ENCODE data around the gene RNASET2. TPM values are rescaled to one million over a fixed set of nuclear protein-coding genes. Genes with fewer than 3 reads are reported as not detected.

Gene RNASET2
- total and polyA plus RNA-seq, 3 donors from 2014 or later, result 44.5 to 56.1 (median 50.2) TPM

GRCh38 chr6:166959911-166960608, 3.7 kb upstream of the RNASET2 start:
- intact Hi-C loops (cut with DNase I; ENCODE audit: low total_unique reads), result no loop called here
- no peaks in the 10 kb centered on the region for H3K27me3 ChIP-seq
- H3K9me3 ChIP-seq, result no peaks in the 10 kb centered on the region
- TF ChIP-seq CTCF (IDR thresholded peaks at IDR 0.05), result no peak
- TF ChIP-seq POLR2A (IDR thresholded peaks at IDR 0.05), result no peak
- WGBS, 2 donors, result 88 to 89% methylated on average over 9 of the region's 9 CpGs
- H3K4me1 ChIP-seq, result peaks cover 6% of the 10 kb centered on the region
- H3K4me3 ChIP-seq, result no peak overlapping the region
- no peaks in the 10 kb centered on the region for H3K36me3 ChIP-seq (ENCODE audit: low read depth, missing control alignments)
- no peak for DNase-seq
- no peak overlapping the region for H3K27ac ChIP-seq

GRCh38 chr6:166958926-166959861, 2.8 kb upstream of the RNASET2 start:
- Histone ChIP-seq H3K27me3 (no peaks in the 10 kb centered on the region), H3K9me3 (no peaks in the 10 kb centered on the region), H3K4me1 (peaks cover 6% of the 10 kb centered on the region), H3K36me3 (ENCODE audit: low read depth, missing control alignments) (no peaks in the 10 kb centered on the region), H3K4me3 (no peak overlapping the region), H3K27ac (peak overlapping the region in 1 of 2 donors; percentile 41)
- TF ChIP-seq POLR2A (IDR thresholded peaks at IDR 0.05) (no peak), CTCF (IDR thresholded peaks at IDR 0.05) (no peak)
- 77 to 83% methylated on average over 13 of the region's 13 CpGs for WGBS, 2 donors
- intact Hi-C loops (cut with DNase I; ENCODE audit: low total_unique reads), result no loop called here
- no peak for DNase-seq

GRCh38 chr6:166957805-166958076, 1.4 kb upstream of the RNASET2 start:
- Histone ChIP-seq H3K27ac (peak overlapping the region; percentile 53 to 79), H3K4me1 (peaks cover 6% of the 10 kb centered on the region), H3K27me3 (no peaks in the 10 kb centered on the region), H3K36me3 (ENCODE audit: low read depth, missing control alignments) (no peaks in the 10 kb centered on the region), H3K4me3 (no peak overlapping the region), H3K9me3 (no peaks in the 10 kb centered on the region)
- intact Hi-C loops (cut with DNase I; ENCODE audit: low total_unique reads), result no loop called here
- WGBS, 2 donors, result 51 to 73% methylated on average over 5 of the region's 5 CpGs
- no peak for DNase-seq
- TF ChIP-seq POLR2A (IDR thresholded peaks at IDR 0.05) (no peak), CTCF (IDR thresholded peaks at IDR 0.05) (no peak)

- intact Hi-C loops (cut with DNase I; ENCODE audit: low total_unique reads), result no loop called here
- no peaks in the 10 kb centered on the region for H3K27me3 ChIP-seq
- peaks cover 6% of the 10 kb centered on the region for H3K4me1 ChIP-seq
- no peaks in the 10 kb centered on the region for H3K9me3 ChIP-seq
- 7 to 35% methylated on average over 6 to 25 of the region's 26 CpGs for WGBS, 2 donors
- TF ChIP-seq CTCF (IDR thresholded peaks at IDR 0.05) (no peak), POLR2A (IDR thresholded peaks at IDR 0.05) (no peak)
- peak overlapping the region; percentile 78 to 88 for H3K4me3 ChIP-seq
- H3K27ac ChIP-seq, result peak overlapping the region; percentile 53 to 79
- DNase-seq, result peak; percentile 46
- H3K36me3 ChIP-seq (ENCODE audit: low read depth, missing control alignments), result no peaks in the 10 kb centered on the region
Observed at GRCh38 chr6:166957087-166957804, 896 bp upstream of the RNASET2 start.

Data from testis (tissue), 3 donors.